ENCODE results near the gene NCOR1.

GRCh38 chr17:16191604-16192003 is 23.7 kb downstream of the NCOR1 start:
- no peak for TF ChIP-seq CTCF (conservative IDR thresholded peaks at IDR 0.05; ENCODE audit: low read depth in 2 of 2)
- no peak for TF ChIP-seq REST (IDR thresholded peaks at IDR 0.05; ENCODE audit: unreplicated experiment)
- no peak for TF ChIP-seq POLR2AphosphoS5 (IDR thresholded peaks at IDR 0.05; ENCODE audit: low read depth)
- no peak for TF ChIP-seq EZH2 (IDR thresholded peaks at IDR 0.05; ENCODE audit: low read depth, unreplicated experiment)
- TF ChIP-seq JUNB (IDR thresholded peaks at IDR 0.05; ENCODE audit: unreplicated experiment): no peak
- no peak for TF ChIP-seq EZH2phosphoT487 (IDR thresholded peaks at IDR 0.05; ENCODE audit: unreplicated experiment)

Measured in GM23338 (cell line).